ENCODE results near the gene TNK2. TPM values are rescaled to one million over a fixed set of nuclear protein-coding genes. Genes with fewer than 3 reads are reported as not detected.
A peak's percentile ranks its signal among the peaks of the same experiment; 100 is the strongest.

Gene TNK2
- total and polyA plus RNA-seq, 7 donors = 37.1 to 322 (median 67.1) TPM

DNA sequence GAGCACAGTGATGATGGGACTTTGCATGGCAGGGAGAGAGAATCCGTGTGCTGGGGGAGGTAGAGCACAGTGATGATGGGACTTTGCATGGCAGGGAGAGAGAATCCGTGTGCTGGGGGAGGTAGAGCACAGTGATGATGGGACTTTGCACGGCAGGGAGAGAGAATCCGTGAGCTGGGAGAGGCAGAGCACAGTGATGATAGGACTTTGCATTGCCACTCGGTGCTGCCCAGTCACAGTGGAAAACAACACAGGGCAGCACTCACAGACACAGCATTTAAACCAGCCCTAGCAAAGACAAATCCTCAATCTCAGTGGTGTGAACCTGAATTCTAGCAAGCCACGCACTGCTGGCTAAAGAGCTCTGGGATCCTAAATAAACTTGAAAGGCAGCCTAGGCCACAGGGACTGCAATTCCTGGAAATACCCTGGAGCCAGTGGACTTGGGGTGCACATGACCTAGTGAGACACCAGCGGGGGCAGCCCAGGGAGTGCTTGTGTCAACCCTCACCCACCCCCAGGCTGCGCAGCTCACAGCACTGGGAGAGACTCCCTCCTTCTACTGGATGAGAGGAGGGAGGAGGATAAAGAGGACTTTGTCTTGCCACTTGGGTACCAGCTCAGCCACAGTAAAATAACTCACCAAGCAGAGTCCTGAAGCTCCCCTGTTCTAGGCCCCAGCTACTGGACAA lies 23.4 kb upstream of the TNK2 start:
- DNase-seq (no peak), ATAC-seq (no peak)
- Histone ChIP-seq H3K9me3 (no peaks in the 10 kb centered on the region), H3K4me1 (no peaks in the 10 kb centered on the region), H3K27me3 (ENCODE audit: insufficient read depth in 3 of 3, low read length in 2 of 3) (no peaks in the 10 kb centered on the region), H3K4me3 (no peak overlapping the region), H3K27ac (no peak overlapping the region), H3K36me3 (ENCODE audit: insufficient read depth in 1 of 2, low read depth in 1 of 2) (no peaks in the 10 kb centered on the region)
- intact Hi-C loops (cut with DNase I) = no loop called here
- TF ChIP-seq CTCF (IDR thresholded peaks at IDR 0.05) = no peak
- whole genome bisulfite sequencing, 3 donors = 85 to 93% (median 89%) methylated on average over 7 to 8 of the region's 8 CpGs

DNA sequence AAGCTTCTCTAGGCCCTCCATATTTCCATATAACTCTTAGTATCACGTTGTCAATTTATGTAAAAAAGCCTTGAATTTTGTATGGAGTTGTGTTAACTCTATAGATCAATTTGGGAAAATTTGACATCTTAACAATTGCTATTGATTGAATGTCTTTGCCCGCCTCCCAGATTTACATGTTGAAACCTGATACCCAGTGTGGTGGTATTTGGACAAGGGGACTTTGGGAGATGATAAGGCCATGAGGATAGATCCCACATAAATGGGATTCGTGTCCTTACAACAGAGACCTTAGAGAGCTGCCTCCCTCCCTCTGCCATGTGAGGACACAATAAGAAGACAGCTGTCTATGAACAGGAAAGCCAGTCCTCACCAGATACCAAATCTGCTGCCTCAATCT lies 21.1 kb upstream of the TNK2 start:
- no peaks in the 10 kb centered on the region for H3K9me3 ChIP-seq
- H3K36me3 ChIP-seq (ENCODE audit: insufficient read depth in 1 of 2, low read depth in 1 of 2) = no peaks in the 10 kb centered on the region
- intact Hi-C loops (cut with DNase I) = no loop called here
- WGBS, 3 donors = 71 to 80% (median 74%) methylated on average over 3 of the region's 3 CpGs
- DNase-seq (no peak), ATAC-seq (no peak)
- H3K4me1 ChIP-seq = no peaks in the 10 kb centered on the region
- H3K27me3 ChIP-seq (ENCODE audit: insufficient read depth in 3 of 3, low read length in 2 of 3) = no peaks in the 10 kb centered on the region
- TF ChIP-seq CTCF (IDR thresholded peaks at IDR 0.05) = no peak
- no peak overlapping the region for H3K4me3 ChIP-seq
- no peak overlapping the region for H3K27ac ChIP-seq

GRCh38 chr3:195921334-195921791 lies 13.0 kb upstream of the TNK2 start:
- H3K27me3 ChIP-seq (ENCODE audit: insufficient read depth in 3 of 3, low read length in 2 of 3) = no peaks in the 10 kb centered on the region
- WGBS, 3 donors = 54 to 63% (median 60%) methylated on average over 13 of the region's 13 CpGs
- H3K4me1 ChIP-seq = no peaks in the 10 kb centered on the region
- intact Hi-C loops (cut with DNase I) = no loop called here
- no peaks in the 10 kb centered on the region for H3K36me3 ChIP-seq (ENCODE audit: insufficient read depth in 1 of 2, low read depth in 1 of 2)
- no peak overlapping the region for H3K27ac ChIP-seq
- ATAC-seq (no peak), DNase-seq (no peak)
- H3K9me3 ChIP-seq = no peaks in the 10 kb centered on the region
- no peak overlapping the region for H3K4me3 ChIP-seq
- TF ChIP-seq CTCF (IDR thresholded peaks at IDR 0.05) = no peak

DNA sequence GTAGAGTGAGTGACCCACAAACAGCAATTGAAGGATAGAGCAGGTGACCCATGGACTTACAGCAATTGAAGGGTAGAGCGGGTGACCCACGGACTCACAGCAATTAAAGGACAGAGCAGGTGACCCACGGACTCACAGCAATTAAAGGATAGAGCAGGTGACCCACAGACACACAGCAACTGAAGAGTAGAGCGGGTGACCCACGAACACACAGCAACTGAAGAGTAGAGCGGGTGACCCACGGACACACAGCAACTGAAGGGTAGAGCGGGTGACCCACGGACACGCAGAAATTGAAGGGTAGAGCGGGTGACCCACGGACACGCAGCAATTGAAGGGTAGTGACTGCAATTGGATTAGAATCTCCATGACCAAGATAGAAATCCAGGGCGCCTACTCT lies 9.8 kb upstream of the TNK2 start:
- TF ChIP-seq CTCF (IDR thresholded peaks at IDR 0.05) = no peak
- DNase-seq (peak in 1 of 2 donors; percentile 16), ATAC-seq (no peak)
- Histone ChIP-seq H3K4me3 (no peak overlapping the region), H3K27ac (no peak overlapping the region), H3K9me3 (no peaks in the 10 kb centered on the region), H3K4me1 (no peaks in the 10 kb centered on the region), H3K36me3 (ENCODE audit: insufficient read depth in 1 of 2, low read depth in 1 of 2) (no peaks in the 10 kb centered on the region), H3K27me3 (ENCODE audit: insufficient read depth in 3 of 3, low read length in 2 of 3) (no peaks in the 10 kb centered on the region)
- WGBS, 3 donors = 91 to 95% (median 95%) methylated on average over 14 of the region's 14 CpGs
- intact Hi-C loops (cut with DNase I) = no loop called here

DNA sequence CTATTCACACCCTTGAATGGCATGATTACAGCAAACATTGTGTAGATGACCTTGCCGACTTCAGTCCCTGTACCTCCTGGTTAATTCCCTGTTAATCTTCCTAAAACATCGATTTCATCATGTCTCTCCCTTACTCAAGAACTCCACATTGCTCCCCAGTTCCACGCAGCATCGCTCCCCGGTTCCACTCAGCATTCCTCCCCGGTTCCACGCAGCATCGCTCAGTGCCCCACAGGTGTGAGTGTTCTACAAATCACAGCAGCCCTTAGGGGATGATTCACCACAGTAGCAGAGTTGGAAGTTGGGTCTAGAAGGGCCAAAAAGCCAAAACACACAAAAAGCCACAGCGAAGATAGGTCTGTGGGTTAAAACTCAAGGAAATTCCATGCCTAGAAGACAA lies 8.6 kb upstream of the TNK2 start:
- ATAC-seq = no peak
- 91 to 95% (median 93%) methylated on average over 9 of the region's 9 CpGs for WGBS, 3 donors
- DNase-seq = peak in 1 of 2 donors; percentile 29
- no peak overlapping the region for H3K4me3 ChIP-seq
- H3K27ac ChIP-seq = no peak overlapping the region
- H3K36me3 ChIP-seq (ENCODE audit: insufficient read depth in 1 of 2, low read depth in 1 of 2) = no peaks in the 10 kb centered on the region
- no peaks in the 10 kb centered on the region for H3K9me3 ChIP-seq
- no peaks in the 10 kb centered on the region for H3K4me1 ChIP-seq
- intact Hi-C loops (cut with DNase I) = no loop called here
- no peaks in the 10 kb centered on the region for H3K27me3 ChIP-seq (ENCODE audit: insufficient read depth in 3 of 3, low read length in 2 of 3)
- no peak for TF ChIP-seq CTCF (IDR thresholded peaks at IDR 0.05)

Data from psoas muscle (tissue), 8 donors.